ENCODE data around the gene FAAH.

GRCh38 chr1:46363121-46363520, 31.0 kb upstream of the FAAH start:
- TF ChIP-seq CTCF (IDR thresholded peaks at IDR 0.05) (no peak), POLR2A (IDR thresholded peaks at IDR 0.05) (no peak), POLR2AphosphoS5 (IDR thresholded peaks at IDR 0.05) (no peak)
